K562 (cell line): ENCODE measurements around the gene ATP8A1.

Source experiments
- ATF2 ChIP-seq: sonication (generic); formaldehyde crosslinking; IDR thresholded peaks from 2 replicates; pipeline ENCODE4 v1.8.1; 2022; ENCODE audit warnings: missing genetic modification reagents
- EP300 ChIP-seq: IDR thresholded peaks from 2 replicates; pipeline ENCODE4 v1.6.1; 2012; ENCODE audit warnings: low read length, improper control_type of control experiment
- MTA3 ChIP-seq: fragments of 450-650 bp; formaldehyde crosslinking; IDR thresholded peaks from 2 replicates; pipeline ENCODE4 v1.6.1; 2017; ENCODE audit warnings: mild to moderate bottlenecking, borderline replicate concordance
- MYC ChIP-seq, 2 experiments: fragments of 250-450 bp in 1 of 2; sonication (Bioruptor Pico) in 1 of 2; IDR thresholded peaks; 2 replicates each; pipeline versions ENCODE4 v1.5.1 to v1.6.1; 2012 to 2021; ENCODE audit warnings: low read depth in 2 of 2, borderline replicate concordance in 1 of 2, improper control_type of control experiment in 1 of 2, low read length in 1 of 2, mild to moderate bottlenecking in 1 of 2, moderate library complexity in 1 of 2
- POLR2A ChIP-seq: fragments of 450-650 bp; conservative IDR thresholded peaks from 2 replicates; pipeline ENCODE4 v1.6.1; 2016
- REST ChIP-seq, 2 experiments: fragments of 450-650 bp; formaldehyde crosslinking in 1 of 2; IDR thresholded peaks; 2 replicates each; pipeline versions ENCODE4 v1.4.0 to v1.6.1; 2014 to 2020; ENCODE audit warnings: mild to moderate bottlenecking in 2 of 2, borderline replicate concordance in 1 of 2, low read depth in 1 of 2
- ZKSCAN1 ChIP-seq: fragments of 150-350 bp; IDR thresholded peaks from 2 replicates; pipeline ENCODE4 v1.6.1; 2016; ENCODE audit warnings: low read depth, low read length

- TF ChIP-seq ATF2 (CRISPR knock-in tag) (no peak), MTA3 (no peak), MYC (IDR thresholded peaks at IDR 0.05; ENCODE audit: low read depth, low read length) (no peak), MYC (CRISPR knock-in tag; IDR thresholded peaks at IDR 0.05; ENCODE audit: borderline replicate concordance, low read depth) (no peak), POLR2A (no peak), EP300 (no peak), ZKSCAN1 (no peak), REST (IDR thresholded peaks at IDR 0.05; ENCODE audit: borderline replicate concordance) (no peak), REST (CRISPR knock-in tag; IDR thresholded peaks at IDR 0.05; ENCODE audit: low read depth) (no peak)
Measured at GRCh38 chr4:42586775-42587174, 70.1 kb downstream of the ATP8A1 start.
